HuH-7 (cell line): ENCODE results near the gene B3GNT7.
"Not testable (repeated sequence)": the region's sequence is repeated elsewhere in the genome, so short reads cannot be mapped to it uniquely, and the experiment has no call there.

Source experiments
- DNase-seq: peaks from one replicate; pipeline ENCODE4 v3.0.0; 2011; ENCODE audit warnings: low spot score

B3GNT7 gene

GRCh38 chr2:231385429-231385828 is 10.1 kb upstream of the B3GNT7 start:
- no peak for DNase-seq

- no peak for DNase-seq
Measured at GRCh38 chr2:231386446-231386845, 9.1 kb upstream of the B3GNT7 start.

- DNase-seq: no peak
Measured at GRCh38 chr2:231387904-231388724, 7.4 kb upstream of the B3GNT7 start.

- DNase-seq: no peak
Measured at GRCh38 chr2:231388725-231389346, 6.7 kb upstream of the B3GNT7 start.

- no peak for DNase-seq
Measured at GRCh38 chr2:231390667-231391066, 4.8 kb upstream of the B3GNT7 start.

GRCh38 chr2:231391981-231392380 is 3.5 kb upstream of the B3GNT7 start:
- no peak for DNase-seq

GRCh38 chr2:231392431-231393148 is 2.9 kb upstream of the B3GNT7 start:
- no peak for DNase-seq

- peak; percentile 69 for DNase-seq
Measured at GRCh38 chr2:231393149-231394131, 2.1 kb upstream of the B3GNT7 start.

- peak; percentile 83 for DNase-seq
Measured at GRCh38 chr2:231394211-231395141, 1.0 kb upstream of the B3GNT7 start.

- no peak for DNase-seq
Measured at GRCh38 chr2:231396058-231396821, 730 bp downstream of the B3GNT7 start.

GRCh38 chr2:231397011-231397927 is 1.8 kb downstream of the B3GNT7 start:
- peak; percentile 14 for DNase-seq

- peak; percentile 1 for DNase-seq
Measured at GRCh38 chr2:231397928-231398294, 2.4 kb downstream of the B3GNT7 start.

GRCh38 chr2:231398585-231398984 is 3.1 kb downstream of the B3GNT7 start:
- DNase-seq: no peak

- no peak for DNase-seq
Measured at GRCh38 chr2:231399046-231399852, 3.7 kb downstream of the B3GNT7 start.

GRCh38 chr2:231399853-231400680 is 4.6 kb downstream of the B3GNT7 start:
- DNase-seq: peak; percentile 73

- DNase-seq: not testable (repeated sequence)
Measured at GRCh38 chr2:231400681-231401080, 5.2 kb downstream of the B3GNT7 start.

GRCh38 chr2:231401101-231401500 is 5.6 kb downstream of the B3GNT7 start:
- DNase-seq: not testable (repeated sequence)
